HG02610 (cell line): Measurements from ENCODE around the gene TBL1X.

Source experiments
- ATAC-seq: cut with Tn5 transposase; IDR thresholded peaks from one replicate; pipeline ENCODE4 v1.9.1; 2021; ENCODE audit warnings: mild to moderate bottlenecking, moderate library complexity; ENCODE audit not compliant: unreplicated experiment

Gene TBL1X

DNA sequence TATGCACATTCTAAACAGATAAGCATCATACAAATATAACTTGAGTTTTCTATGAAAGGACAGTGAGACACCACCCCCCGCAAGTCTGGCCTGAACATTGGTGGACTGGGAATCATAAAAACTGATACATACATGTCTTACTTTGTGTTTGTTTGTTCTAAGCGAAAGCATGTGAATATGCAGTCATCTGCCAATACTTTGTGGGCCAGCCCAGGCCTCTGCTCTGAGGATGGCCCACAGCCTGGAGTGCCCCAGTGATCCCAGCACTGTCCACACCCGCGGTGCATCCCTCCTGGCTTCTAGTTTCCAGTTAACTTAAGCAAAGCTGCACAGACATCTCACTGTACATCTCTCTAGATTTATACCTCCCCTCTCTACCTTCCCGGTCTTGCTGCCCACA lies 154.3 kb downstream of the TBL1X start:
- no peak for ATAC-seq

- no peak for ATAC-seq
These were observed 154.7 kb downstream of the TBL1X start for GRCh38 chrX:9619581-9619980.

- no peak for ATAC-seq
These were observed 157.3 kb downstream of the TBL1X start for GRCh38 chrX:9622128-9622527.

DNA sequence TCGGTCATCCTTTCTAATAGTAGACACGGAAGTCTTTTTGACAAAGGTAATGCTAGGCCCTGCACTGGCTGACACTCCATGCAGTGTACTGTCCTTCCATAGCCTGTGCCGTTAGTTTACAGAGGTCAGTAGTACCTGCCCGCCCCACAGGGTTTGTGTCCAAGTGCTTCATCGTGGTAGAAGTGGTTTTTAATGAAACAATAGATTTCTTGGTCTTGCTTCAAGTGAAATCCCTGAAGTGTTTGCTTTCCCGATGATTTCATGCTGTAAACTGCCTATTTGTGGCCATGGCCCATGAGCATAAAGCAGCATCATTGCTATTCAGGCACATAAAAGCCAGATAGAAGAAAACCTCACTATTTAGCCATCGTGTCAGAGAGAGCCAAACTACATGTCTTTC lies 161.5 kb downstream of the TBL1X start:
- no peak for ATAC-seq

- ATAC-seq, result no peak
These were observed 163.1 kb downstream of the TBL1X start for GRCh38 chrX:9627922-9628321.

DNA sequence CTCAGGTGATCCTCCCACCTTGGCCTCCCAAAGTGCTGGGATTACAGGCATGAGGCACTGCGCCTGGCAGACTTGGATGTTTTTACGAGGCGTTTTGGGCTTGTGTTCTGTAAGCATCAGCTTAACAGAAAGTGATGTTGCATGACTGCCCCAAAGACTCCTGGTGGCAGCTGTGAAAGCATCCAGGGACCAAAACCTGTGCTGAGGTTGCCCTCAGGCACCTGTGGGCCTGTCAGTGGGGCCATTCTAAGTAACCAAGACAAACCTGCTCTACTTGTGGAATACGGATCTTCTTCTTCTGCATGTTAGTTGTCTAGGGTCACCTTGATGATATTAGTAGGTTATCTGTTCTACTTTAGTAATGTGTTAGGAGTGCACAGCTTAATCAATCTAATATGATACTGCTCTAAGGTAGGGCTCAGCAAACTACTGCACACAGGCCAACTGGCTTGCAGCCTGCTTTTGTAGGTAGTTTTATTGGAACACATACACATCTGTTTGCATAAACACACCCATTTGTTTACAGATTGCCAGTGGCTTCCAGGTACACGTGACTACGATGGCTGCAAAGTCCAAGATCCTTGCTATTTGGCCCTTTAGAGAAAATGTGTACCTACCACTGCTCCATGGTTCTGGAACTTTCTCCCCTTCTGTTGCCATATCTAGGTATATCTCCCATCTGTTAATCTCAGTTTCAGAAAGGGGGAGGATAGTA lies 164.1 kb downstream of the TBL1X start:
- no peak for ATAC-seq

DNA sequence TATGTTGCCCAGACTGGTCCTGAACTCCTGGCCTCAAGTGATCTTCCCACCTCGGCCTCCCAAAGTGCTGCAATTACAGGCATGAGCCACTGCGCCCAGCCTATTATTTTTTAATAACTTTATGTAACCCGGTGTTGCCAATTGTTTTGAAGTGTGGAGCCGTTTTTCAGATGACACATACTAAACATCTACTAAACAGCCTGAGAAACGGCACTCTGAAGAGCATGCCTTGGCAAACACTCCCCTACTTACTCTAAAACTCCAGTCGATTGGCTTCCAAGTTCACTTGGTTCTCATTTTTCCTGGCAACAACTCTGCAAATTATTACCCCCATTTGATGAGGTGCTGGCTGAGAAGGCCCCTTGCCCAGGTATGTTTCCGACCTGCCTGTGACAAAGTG lies 169.7 kb downstream of the TBL1X start:
- no peak for ATAC-seq

- ATAC-seq, result no peak
These were observed 170.5 kb downstream of the TBL1X start for GRCh38 chrX:9635368-9635767.

DNA sequence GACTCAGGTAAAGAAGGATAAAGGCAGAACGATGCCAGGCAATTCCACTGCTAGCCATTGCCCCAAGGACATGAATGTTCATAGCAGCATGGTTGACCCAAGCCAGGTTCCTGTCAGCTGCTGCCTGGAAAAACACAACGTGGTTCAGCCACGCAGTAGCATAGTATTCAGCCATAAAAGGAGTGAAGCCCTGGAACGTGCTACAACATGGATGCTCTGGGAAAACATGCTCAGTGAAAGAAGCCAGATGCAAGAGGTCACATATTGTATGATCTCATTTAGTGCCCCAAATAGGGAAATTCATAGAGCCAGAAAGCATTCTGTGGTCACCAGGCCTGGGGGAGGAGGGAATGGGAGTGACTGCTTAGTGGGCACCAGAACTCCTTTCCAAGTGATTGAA lies 170.9 kb downstream of the TBL1X start:
- no peak for ATAC-seq

DNA sequence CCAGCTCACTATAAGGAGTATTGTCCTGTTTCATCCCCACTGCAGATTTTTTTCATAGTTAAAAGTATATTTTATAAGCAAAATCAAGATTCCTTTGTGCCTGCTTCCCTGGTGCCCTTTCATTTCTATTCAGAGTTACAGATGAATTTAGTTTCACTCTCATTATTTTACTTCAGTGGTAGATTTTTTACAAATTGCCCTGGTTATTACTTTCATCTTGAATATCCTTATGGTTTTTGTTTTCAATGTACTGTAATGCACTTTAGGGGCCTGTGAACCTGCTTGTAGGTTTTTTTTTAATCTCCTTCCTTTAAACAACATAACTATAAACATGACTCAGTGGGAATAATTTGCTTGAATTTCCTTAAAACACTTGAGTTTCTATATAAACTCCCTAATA lies 174.0 kb downstream of the TBL1X start:
- ATAC-seq, result peak; percentile 62

DNA sequence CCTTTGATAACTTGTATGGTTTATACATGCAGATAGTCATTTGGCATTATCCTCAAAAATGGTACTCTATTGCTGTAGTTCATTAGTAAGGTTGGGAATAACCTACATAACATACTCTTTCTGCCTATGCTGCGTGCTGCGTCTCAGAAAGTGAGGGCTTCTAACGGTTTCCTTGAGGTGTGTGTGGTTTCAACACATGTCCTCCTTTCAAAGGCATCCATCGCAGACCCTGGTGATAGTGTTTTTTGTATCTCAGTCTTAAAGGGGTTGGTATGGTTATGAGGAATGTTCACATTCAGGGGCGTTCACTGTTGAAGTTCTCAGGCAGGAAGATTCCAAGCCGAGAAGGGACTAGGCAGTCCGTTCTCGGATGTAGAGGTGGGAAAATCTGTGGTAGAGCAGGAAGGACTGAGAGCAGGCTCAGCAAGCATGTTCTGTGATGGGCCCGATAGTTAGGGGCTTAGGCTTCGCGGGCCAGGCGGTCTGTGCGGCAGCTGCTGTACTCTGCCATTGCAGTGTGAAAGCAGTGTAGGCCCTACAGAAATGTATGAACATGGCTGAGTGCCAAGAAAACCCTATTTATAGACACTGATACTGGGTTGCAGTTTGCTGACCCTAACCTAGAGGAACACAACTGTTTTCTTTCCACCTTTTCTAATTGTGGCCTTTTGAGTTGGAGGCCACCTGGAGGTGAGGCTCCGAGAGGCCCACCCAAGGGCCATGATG lies 177.6 kb downstream of the TBL1X start:
- ATAC-seq, result no peak

DNA sequence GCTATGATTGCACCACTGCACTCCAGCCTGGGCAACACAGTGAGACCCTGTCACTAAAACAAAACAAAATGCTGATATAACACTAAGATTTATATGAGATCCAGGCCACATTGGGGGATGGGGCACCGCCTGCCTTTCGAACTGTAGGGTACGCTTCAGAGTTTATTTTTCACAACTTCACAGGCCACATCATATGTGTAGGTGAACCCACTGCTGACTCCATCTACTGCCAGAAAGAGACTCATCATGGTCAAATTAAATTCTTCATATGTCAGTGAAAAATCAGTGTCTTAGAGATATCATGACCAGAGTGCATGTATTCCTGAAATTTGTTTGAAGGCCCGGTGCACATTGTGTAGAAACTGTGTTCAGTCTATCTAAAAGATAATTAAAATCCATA lies 178.9 kb downstream of the TBL1X start:
- ATAC-seq, result no peak

DNA sequence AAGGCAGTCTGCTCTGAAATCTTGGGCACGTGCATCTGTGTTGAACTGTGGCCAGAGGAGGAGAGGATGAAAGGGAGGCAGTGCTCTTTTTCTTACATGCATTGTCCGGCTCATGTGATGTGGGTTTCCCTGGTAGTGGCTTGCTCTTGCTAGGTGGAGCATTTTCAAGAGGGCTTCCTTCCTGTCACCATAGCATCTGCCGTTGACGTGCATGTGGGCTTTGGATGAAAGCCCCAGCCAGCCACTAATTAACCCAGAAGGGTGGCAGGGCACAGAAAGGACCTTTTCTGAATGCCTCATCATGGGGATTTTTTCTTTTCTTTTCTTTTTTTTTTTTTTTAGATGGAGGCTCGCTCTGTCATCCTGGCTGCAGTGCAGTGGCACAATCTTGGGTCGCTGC lies 179.5 kb downstream of the TBL1X start:
- ATAC-seq, result peak; percentile 97

DNA sequence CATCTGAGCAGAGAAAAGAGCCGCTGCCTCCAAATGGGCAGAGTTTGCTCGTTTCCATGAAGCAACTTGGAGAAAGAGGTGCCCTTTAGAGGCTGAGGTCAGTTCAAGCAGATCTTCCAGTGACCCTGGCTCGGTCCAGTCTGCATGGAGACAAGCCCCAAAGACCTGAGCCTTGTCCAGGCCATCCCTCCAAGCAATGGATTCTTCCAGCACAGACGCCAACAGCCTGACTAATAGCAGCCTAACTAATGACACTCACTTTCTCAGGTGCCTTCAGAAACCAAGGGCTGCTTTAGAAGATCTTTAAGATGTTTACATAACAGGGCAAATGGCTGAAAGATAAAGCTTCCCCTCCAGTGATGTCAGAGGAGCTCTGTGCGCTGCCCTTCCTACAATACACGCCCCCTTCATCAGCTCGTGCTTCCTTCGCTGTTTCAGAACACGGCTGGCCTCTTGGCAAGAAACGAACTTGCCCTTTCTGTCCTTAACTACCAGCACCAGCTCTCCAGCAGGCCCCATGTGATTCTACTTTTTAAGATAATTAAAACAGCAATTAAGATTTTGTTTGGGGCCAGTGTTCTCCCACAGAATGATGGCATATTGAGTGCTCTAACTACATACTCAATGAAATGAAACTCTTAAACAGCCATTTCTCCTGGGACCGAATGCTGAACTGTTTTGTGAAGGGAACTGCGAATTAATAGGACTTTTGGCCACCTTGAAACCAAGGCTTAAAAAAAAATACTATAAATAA lies 181.8 kb downstream of the TBL1X start:
- ATAC-seq, result no peak

DNA sequence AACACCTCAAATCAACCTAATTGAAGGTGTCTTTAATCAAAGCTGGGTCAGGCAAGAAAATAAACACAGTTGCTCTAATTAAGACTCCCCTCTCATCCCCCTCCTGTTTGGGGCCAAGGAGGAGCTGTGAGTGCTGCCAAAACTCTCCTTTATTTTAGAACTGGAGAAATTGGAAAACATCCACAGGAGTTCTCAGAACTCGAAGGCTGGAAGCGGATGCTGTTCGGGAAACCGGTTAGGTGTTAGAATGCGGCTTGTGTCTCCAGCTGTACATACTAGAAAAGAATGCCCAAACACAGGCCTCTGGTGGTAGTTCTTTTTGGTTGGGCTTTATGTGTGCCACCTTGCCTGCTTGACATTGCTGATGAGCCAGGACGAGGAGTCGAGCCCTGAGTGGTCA lies 182.6 kb downstream of the TBL1X start:
- ATAC-seq, result no peak

DNA sequence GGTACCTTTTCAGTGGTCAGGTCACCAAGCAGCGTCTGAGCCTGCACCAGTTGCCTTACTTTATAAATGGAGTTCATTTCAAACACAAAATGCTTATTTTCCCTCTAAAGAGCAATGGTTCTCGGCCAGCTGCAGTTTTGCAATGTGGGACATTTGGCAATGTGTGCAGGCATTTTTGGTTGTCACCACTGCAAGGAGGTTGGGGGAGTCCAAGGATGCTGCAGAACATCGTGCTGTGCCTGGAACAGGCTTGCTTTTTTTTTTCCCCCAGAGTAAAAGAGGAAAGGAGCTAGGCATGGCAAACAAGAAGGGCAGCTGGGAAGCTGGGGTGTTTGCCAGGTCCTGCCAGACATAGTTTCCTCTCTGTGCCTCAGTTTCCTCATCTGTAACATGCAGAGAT lies 185.2 kb downstream of the TBL1X start:
- no peak for ATAC-seq

DNA sequence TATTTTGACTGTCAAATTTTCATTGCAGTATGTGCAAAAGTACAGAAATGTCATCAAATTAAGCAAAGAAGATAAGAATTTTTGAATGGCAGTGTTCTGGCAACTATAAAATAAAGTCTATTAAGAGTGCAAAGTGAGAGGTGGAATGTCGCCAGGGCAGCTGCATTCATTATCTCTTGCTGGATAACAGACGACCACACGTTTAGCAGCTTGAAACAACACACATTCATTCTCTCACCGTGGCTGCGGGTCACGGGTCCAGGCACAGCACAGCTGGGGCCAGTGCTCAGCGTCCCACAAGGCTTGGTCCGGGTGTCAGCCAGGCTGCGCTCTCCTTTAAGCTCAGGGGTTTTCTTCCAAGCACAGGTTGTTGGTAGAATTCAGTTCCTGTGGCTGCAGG lies 186.9 kb downstream of the TBL1X start:
- ATAC-seq, result no peak

DNA sequence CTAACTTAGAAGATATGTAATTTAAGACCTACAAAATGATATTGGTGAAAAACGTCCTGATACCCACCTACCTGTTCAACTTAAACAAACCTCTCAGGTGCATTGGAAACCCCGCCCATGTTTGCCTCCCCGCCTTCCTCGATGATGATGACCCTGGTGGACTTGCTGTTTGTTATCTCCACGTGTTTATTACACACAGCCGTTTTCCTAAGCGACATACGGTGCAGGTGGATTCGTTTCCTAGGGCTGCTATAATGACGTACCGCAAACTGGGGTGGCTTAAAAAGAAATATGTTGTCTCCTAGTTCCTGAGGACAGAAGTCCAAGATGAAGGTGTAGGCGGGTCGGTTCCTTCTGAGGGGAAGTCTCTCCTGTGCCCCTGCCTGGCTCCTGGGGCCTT lies 190.1 kb downstream of the TBL1X start:
- no peak for ATAC-seq

DNA sequence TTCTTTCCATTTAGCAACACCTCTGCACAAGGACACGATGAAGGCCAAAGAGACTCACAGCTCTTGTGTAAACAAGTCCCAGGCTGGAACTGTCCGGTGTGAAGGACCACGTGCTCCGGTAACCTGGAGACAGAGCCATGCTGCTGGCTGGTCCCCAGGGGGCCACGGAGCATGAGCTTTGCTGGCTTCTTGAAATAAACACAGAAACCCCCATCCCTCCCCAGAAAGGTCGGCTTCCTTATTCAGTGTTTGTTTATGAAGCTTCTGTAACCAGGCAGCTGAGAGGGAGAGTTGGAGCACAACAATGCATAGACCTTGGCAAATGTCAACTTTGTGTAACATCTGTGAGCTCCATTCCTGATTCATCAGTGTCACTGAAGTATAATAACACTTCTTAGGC lies 191.4 kb downstream of the TBL1X start:
- ATAC-seq, result no peak

DNA sequence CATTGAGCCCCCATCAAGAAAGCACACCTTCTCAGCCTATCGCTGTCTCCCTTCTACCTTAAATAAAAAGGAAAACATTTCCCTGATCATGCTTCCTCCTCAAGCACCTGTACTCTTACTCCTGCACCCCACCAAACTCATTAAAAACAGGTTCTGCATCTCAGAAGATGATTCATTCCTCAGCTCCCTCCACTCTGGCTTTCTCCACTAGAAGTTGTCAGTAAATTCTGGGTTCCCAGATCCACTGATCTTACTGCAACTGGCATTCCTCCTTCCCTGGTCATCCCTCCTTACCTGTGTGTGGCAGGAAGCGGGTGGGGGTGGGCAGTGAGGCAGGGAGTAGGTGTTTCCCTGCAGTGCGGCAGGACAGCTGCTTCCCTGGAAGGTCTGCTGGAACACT lies 192.0 kb downstream of the TBL1X start:
- ATAC-seq, result no peak

GRCh38 chrX:9657590-9658256 lies 192.9 kb downstream of the TBL1X start:
- no peak for ATAC-seq
